Erythroblast (primary cell): Measurements from ENCODE around the gene VPS37B.

ENCODE experiments used
- GATA1 ChIP-seq: IDR thresholded peaks from 2 replicates; pipeline ENCODE4 v1.6.1; 2011; ENCODE audit warnings: low read depth, mild to moderate bottlenecking, control low read depth, low read length, moderate library complexity
- POLR2A ChIP-seq: IDR thresholded peaks from 2 replicates; pipeline ENCODE4 v1.6.1; 2011; ENCODE audit warnings: mild to moderate bottlenecking, low read length

DNA sequence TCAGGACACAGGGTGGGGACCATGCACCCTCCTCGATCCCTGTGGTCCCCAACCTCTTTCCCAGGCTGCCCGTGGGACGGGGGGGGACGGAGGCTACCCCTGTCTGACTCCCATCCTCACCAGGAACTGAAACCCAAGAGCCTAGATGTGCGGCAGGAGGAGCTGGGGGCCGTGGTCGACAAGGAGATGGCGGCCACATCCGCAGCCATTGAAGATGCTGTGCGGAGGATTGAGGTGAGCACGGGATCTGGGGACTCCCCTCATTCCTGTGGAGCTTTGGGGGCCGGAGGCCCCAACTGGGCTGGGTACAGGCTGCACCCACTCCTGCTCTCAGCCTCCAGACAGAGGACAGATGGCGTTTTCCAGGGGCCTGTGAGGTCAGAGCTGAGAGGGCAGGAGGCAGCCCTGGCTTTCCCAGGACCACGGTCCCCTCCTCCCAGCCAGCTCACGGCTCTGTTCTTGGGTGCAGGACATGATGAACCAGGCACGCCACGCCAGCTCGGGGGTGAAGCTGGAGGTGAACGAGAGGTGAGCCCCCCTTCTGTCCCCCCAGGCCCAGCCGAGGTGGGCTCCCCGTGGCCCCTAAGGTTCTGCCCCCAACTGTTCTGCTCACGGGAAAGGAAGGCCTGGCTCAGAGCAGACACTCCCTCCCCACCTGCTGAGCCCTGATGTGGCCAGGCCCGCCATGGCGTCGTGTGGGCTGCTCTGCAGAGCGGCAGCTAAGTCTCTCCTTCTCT lies 36.5 kb downstream of the VPS37B start:
- TF ChIP-seq POLR2A: no peak
- TF ChIP-seq GATA1: no peak
